ENCODE results near the gene HNRNPL.
"Not testable (repeated sequence)": the region's sequence is repeated elsewhere in the genome, so short reads cannot be mapped to it uniquely, and the experiment has no call there.

The HNRNPL gene

GRCh38 chr19:38849860-38850435 is at the start of gene HNRNPL:
Gene HNRNPL (minus strand): TSS chr19:38849986. CDS start chr19:38849966, 20 bp downstream.
- DNase-seq (ENCODE audit: extremely low spot score, insufficient read length, low read depth) (peak; percentile 82), FAIRE-seq (peak; percentile 100)

GRCh38 chr19:38898788-38899446 is 49.1 kb upstream of the HNRNPL start:
- FAIRE-seq (no peak), DNase-seq (ENCODE audit: extremely low spot score, insufficient read length, low read depth) (no peak)

GRCh38 chr19:38894968-38895367 is 45.2 kb upstream of the HNRNPL start:
- FAIRE-seq: no peak
- no peak for DNase-seq (ENCODE audit: extremely low spot score, insufficient read length, low read depth)

GRCh38 chr19:38893341-38893771 is 43.6 kb upstream of the HNRNPL start:
- no peak for DNase-seq (ENCODE audit: extremely low spot score, insufficient read length, low read depth)
- FAIRE-seq: no peak

GRCh38 chr19:38892841-38893240 is 43.1 kb upstream of the HNRNPL start:
- DNase-seq (ENCODE audit: extremely low spot score, insufficient read length, low read depth) (no peak), FAIRE-seq (no peak)

GRCh38 chr19:38891771-38892170 is 42.0 kb upstream of the HNRNPL start:
- FAIRE-seq (no peak), DNase-seq (ENCODE audit: extremely low spot score, insufficient read length, low read depth) (no peak)

- DNase-seq (ENCODE audit: extremely low spot score, insufficient read length, low read depth): no peak
- FAIRE-seq: no peak
Measured at GRCh38 chr19:38890686-38891085, 40.9 kb upstream of the HNRNPL start.

- FAIRE-seq: no peak
- no peak for DNase-seq (ENCODE audit: extremely low spot score, insufficient read length, low read depth)
Measured at GRCh38 chr19:38889803-38890202, 40.0 kb upstream of the HNRNPL start.

- no peak for FAIRE-seq
- no peak for DNase-seq (ENCODE audit: extremely low spot score, insufficient read length, low read depth)
Measured at GRCh38 chr19:38888876-38889275, 39.1 kb upstream of the HNRNPL start.

GRCh38 chr19:38884691-38885090 is 34.9 kb upstream of the HNRNPL start:
- not testable (repeated sequence) for FAIRE-seq; DNase-seq (ENCODE audit: extremely low spot score, insufficient read length, low read depth)

GRCh38 chr19:38883286-38883685 is 33.5 kb upstream of the HNRNPL start:
- no peak for DNase-seq (ENCODE audit: extremely low spot score, insufficient read length, low read depth)
- FAIRE-seq: no peak

GRCh38 chr19:38880882-38881609 is 31.3 kb upstream of the HNRNPL start:
- no peak for DNase-seq (ENCODE audit: extremely low spot score, insufficient read length, low read depth)
- no peak for FAIRE-seq

- DNase-seq (ENCODE audit: extremely low spot score, insufficient read length, low read depth) (no peak), FAIRE-seq (no peak)
Measured at GRCh38 chr19:38880076-38880881, 30.5 kb upstream of the HNRNPL start.

- FAIRE-seq (no peak), DNase-seq (ENCODE audit: extremely low spot score, insufficient read length, low read depth) (no peak)
Measured at GRCh38 chr19:38879400-38879751, 29.6 kb upstream of the HNRNPL start.

- FAIRE-seq (no peak), DNase-seq (ENCODE audit: extremely low spot score, insufficient read length, low read depth) (no peak)
Measured at GRCh38 chr19:38878575-38879399, 29.0 kb upstream of the HNRNPL start.

GRCh38 chr19:38877781-38878574 is 28.2 kb upstream of the HNRNPL start, which contains the start of gene RINL:
Gene RINL (minus strand): TSS chr19:38878275. CDS start chr19:38876742, 1,533 bp downstream.
- peak; percentile 94 for FAIRE-seq

GRCh38 chr19:38875656-38876395 is 26.0 kb upstream of the HNRNPL start:
- DNase-seq (ENCODE audit: extremely low spot score, insufficient read length, low read depth) (no peak), FAIRE-seq (no peak)

More at GRCh38 chr19:38877781-38878574, 28.2 kb upstream of the HNRNPL start, which contains the start of gene RINL:
- DNase-seq (ENCODE audit: extremely low spot score, insufficient read length, low read depth): peak; percentile 58

GRCh38 chr19:38873400-38873799 is 23.6 kb upstream of the HNRNPL start:
- FAIRE-seq; DNase-seq (ENCODE audit: extremely low spot score, insufficient read length, low read depth): not testable (repeated sequence)

Data from GM18507 (cell line).